Stimulated activated naive CD4-positive, alpha-beta T cell (primary cell): ENCODE measurements around the gene SCLY.
"Not testable (repeated sequence)": the region's sequence is repeated elsewhere in the genome, so short reads cannot be mapped to it uniquely, and the experiment has no call there.

ENCODE experiments used
- DNase-seq, 6 experiments: peaks; one replicate each; lab custom pipeline; 2025; lab: John Stamatoyannopoulos, UW

Gene SCLY

DNA sequence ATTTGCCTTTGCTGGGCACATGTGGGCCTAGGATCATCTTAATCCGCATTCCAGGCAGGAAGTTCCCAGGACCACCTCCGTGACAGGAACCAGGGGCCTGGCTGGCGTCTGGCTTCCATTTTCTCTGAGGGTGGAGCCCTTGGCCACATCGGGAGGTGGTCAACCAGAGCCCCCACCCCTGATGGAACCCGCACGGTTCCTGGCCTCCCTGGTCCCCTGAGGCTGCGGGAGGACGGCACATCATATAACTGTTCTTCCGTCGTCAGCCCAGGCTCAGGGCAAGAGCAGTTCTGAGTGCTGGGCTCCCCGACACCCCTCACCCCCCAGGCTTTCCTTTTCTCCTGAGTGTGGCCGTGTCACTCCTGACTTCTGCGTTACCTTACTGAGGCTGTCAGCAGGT is 52.8 kb downstream of the SCLY start:
- no peak for DNase-seq

DNA sequence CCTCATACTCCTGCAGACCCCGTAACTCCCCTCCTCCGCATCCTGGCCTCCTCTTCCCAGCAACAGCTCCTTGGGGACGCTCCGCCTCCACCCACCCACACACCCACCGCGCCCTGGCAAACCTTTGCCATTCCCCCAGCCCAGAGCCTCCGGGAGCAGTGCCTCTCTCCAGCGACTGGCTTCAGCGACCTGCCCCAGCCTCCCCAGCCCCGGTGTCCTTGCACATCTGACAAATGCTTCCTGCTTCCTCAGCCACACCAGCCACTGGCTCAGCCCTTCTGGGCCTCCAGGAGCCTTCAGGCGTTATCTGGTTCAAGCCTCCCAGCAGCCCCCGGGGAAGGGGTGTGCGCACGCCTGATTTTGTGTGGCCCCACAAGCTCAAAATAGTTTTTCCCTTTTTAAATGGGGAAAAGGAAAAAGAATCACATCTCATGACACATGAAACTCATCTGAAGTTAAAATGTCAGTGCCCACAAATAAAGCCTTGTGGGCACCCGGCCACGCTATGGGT is 53.6 kb downstream of the SCLY start:
- DNase-seq: no peak

DNA sequence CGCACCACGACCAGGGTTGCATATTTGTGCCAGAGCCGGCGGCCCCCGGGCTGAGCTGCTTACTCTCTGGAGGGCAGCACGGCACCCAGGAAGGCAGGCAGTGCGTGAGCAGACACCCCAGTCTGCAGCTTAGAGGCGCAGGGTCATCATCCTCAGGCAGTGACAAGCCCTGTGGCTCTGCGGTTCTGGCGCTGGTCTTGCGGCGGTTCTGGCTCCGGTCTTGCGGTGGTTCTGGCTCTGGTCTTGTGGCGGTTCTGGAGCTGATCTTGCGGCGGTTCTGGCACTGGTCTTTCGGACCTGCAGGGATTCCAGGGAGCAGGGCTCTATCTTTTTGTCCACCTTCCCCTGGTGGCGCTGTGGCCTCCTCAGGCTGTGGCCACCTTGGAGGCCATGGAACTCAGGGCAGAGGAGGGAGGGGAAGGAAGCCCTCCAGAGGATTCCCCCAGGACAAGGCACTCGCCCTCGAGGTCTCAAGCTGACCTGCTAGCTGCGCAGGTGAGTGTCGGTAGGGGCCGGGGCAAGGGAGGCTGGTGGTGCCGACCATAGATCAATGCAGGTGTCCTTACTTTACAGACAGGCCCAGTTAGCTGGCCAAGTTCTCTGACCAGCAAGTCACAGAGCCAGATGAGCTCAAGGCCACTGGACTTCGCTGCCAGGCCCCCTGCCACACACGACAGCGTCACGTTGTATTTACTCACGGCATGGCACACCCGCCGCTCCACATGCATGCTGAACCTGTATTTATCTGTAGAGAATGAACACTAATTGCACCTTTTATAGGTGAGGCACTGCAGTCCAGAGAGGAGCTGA is 54.3 kb downstream of the SCLY start:
- DNase-seq: no peak

DNA sequence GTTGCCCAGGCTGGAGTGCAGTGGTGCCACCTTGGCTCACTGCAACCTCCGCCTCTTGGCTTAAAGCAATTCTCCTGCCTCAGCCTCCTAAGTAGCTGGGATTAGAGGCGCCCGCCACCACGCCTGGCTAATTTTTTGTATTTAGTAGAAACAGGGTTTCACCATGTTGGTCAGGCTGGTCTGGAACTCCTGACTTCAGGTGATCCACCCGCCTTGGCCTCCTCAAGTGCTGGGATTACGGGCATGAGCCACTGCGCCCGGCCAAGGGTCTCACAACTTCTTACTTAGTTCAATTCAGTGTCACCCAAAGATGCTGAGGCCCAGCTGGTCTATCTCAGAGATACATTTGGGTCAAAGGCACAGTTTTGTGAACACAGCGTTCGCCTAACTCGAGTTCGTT is 54.9 kb downstream of the SCLY start:
- DNase-seq: not testable (repeated sequence)

DNA sequence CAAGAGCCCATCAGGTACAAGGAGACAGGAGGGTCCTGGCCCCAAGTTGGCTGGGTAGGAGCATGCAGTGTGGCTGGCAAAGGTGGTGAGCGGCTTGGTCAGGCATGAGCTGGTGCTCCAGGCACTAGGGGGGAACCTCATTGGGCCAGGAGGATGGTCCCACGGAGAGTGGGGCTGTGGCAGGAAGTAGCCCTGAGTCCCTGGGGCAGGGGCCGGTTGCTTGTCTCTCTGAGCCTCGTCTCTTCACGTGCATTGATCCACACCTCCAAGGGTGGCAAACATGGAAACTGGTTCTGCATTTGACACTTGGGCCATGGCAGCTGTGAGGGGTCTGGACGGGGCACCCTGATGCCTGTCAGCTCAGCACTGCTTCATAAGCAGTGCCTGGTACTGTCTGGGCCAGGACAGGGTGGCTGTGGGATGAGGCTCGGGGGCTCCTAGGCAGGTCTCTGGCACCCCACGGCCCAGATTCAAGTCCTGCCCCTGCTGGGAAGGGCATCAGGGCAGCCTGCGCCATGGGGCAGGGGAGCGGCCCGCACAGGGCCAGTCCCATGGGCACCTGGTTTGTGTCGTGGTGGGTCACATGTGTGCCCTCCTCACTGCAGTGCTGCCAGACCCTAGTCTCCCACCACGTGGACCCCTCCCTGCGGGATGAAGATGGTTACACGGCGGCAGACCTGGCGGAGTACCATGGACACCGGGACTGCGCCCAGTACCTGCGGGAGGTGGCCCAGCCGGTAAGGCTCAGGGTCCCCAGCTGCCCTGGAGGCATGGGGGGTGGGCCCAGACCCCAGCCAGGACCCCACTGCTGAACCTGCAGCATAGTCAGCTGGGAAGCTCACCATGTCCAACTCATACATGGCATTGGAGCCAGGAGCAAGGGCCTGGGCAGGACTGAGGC is 55.7 kb downstream of the SCLY start:
- no peak for DNase-seq

GRCh38 chr2:238117199-238118154 is 56.7 kb downstream of the SCLY start:
- no peak for DNase-seq

DNA sequence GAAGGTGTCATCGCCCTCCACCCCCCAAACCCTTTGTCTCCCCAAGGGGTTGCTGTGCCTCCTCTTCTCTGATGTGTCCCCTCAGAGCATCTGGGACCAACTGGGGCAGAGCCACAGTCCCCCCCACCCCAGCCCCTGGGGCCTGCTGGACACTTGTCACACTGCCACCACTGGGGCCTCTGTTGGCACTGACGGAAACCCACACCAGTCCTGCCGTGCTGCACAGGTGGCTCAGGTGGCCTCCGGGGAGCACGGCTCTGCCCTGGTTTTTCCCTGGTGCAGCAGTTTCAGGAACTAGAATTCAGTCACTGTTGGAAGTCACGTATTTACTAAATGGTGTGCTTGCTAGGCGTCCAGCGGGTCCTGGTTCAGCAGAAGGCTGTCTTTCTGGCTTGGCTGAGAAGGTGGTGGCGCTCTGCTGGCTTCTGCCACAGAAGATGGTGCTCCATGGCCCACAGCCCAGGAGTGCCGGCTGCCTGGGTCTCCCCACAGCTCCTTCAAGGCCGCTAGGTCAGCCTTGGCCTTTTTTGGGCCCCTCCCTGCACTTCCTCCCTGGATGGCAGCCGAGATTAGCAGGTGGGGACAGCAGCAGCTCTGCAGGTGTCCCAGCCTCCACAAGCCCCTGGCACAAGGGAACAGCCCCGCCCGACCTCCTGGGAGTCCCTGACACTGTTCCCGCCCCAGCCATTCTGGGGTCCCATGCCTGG is 59.1 kb downstream of the SCLY start:
- no peak for DNase-seq

- DNase-seq: no peak
These were observed 59.9 kb downstream of the SCLY start for GRCh38 chr2:238120463-238121298.

GRCh38 chr2:238121511-238122286 is 60.9 kb downstream of the SCLY start:
- no peak for DNase-seq

GRCh38 chr2:238122287-238123217 is 61.8 kb downstream of the SCLY start:
- no peak for DNase-seq

- no peak for DNase-seq
These were observed 62.6 kb downstream of the SCLY start for GRCh38 chr2:238123218-238123971.

- no peak for DNase-seq
These were observed 63.2 kb downstream of the SCLY start for GRCh38 chr2:238123991-238124470.

- no peak for DNase-seq
These were observed 63.8 kb downstream of the SCLY start for GRCh38 chr2:238124488-238125126.

GRCh38 chr2:238125127-238125885 is 64.5 kb downstream of the SCLY start:
- DNase-seq: no peak

DNA sequence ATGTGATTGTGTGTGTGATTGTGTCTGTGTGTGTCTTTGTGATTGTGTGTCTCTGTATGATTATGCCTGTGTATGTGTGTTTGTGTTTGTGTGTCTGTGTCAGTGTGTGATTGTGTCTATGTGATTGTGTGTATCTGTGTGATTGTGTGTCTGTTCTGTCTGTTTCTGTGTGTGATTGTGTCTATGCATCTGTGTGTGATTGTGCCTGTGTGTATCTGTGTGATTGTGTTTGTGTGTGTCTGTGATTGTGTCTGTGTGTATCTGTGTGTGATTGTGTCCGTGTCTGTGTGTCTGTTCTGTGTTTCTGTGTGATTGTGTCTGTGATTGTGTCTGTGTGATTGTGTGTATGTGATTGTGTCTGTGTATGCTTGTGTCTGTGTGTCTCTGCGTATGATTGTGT is 65.5 kb downstream of the SCLY start:
- no peak for DNase-seq

- no peak for DNase-seq
These were observed 66.0 kb downstream of the SCLY start for GRCh38 chr2:238126775-238127164.
